ENCODE measurements around the gene NWD2.

GRCh38 chr4:37197899-37198298, 46.6 kb upstream of the NWD2 start:
- TF ChIP-seq POLR2A (IDR thresholded peaks at IDR 0.05), result no peak
- TF ChIP-seq CTCF (IDR thresholded peaks at IDR 0.05 in 4 of 5, conservative IDR thresholded peaks at IDR 0.05 in 1 of 5), result no peak

Measured in gastrocnemius medialis (tissue), 4 donors.